Type B pancreatic cell (in vitro differentiated cells): ENCODE measurements around the gene CORO1C. TPM values are rescaled to one million over a fixed set of nuclear protein-coding genes. Genes with fewer than 3 reads are reported as not detected.
A peak's percentile ranks its signal among the peaks of the same experiment; 100 is the strongest.

Experiments
- DNase-seq: peaks from one replicate; pipeline ENCODE4 v3.0.0; 2021; ENCODE audit warnings: mixed read lengths; ENCODE audit not compliant: unreplicated experiment; ENCODE audit errors: extremely low spot score
- H3K27ac Mint-ChIP-seq: 2 replicates; pipeline ENCODE4 v1.8.0; 2021; ENCODE audit warnings: mild to moderate bottlenecking, mixed read lengths
- H3K27me3 Mint-ChIP-seq: 2 replicates; pipeline ENCODE4 v1.8.0; 2021; ENCODE audit warnings: mixed read lengths
- H3K36me3 Mint-ChIP-seq: 2 replicates; pipeline ENCODE4 v1.8.0; 2021; ENCODE audit warnings: mixed read lengths
- H3K4me1 Mint-ChIP-seq: one replicate; pipeline ENCODE4 v1.8.0; 2021; ENCODE audit warnings: mixed read lengths; ENCODE audit not compliant: unreplicated experiment
- H3K4me3 Mint-ChIP-seq: 2 replicates; pipeline ENCODE4 v1.8.0; 2021; ENCODE audit warnings: mild to moderate bottlenecking, mixed read lengths
- H3K9me3 Mint-ChIP-seq: 2 replicates; pipeline ENCODE4 v1.8.0; 2021; ENCODE audit warnings: mixed read lengths
- CTCF ChIP-seq: fragments of 200-600 bp; sonication (generic); conservative IDR thresholded peaks from 2 replicates; pipeline ENCODE4 v1.5.0; 2021; ENCODE audit warnings: antibody characterized with exemption, mild to moderate bottlenecking
- total RNA-seq: library from RNA; stranded (reverse); gene quantifications from 2 replicates; pipeline ENCODE4 v1.2.1, GENCODE V29; 2021; ENCODE audit warnings: low replicate concordance

Gene CORO1C
- total RNA-seq, 1 donor from 2014 or later = 103 TPM

DNA sequence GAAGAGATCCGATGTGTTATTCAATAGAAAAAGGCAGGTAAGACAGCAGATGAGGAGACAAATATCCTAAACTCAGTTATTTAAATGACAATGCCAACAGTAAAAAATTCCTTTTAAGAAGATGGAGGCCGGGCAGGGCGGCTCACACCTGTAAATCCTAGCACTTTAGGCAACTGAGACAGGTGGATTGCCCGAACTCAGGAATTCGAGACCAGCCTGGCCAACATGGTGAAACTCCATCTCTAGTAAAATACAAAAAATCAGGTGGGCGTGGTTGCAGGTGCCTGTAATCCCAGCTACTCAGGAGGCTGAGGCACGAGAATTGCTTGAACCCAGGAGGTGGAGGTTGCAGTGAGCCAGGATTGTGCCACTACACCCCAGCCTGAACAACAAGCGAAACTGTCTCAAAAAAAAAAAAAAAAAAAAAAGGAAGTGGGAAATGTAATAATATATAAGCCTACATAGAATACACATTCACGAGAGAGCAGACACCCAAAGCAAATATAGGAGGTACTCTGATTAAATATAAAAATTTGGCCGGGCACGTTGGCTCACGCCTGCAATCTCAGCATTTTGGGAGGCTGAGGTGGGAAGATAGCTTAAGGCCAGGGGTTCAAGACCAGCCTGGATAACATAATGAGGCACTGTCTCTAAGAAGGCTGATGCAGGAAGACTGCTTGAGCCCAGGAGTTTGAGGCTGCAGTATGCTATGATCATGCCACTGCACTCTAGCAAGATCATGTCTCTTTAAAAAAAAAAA lies 19.0 kb downstream of the CORO1C start:
- TF ChIP-seq CTCF = no peak
- no peaks in the 10 kb centered on the region for H3K9me3 Mint-ChIP-seq
- H3K4me1 Mint-ChIP-seq = peaks cover 36% of the 10 kb centered on the region
- no peak overlapping the region for H3K27ac Mint-ChIP-seq
- peaks cover 6% of the 10 kb centered on the region for H3K36me3 Mint-ChIP-seq
- no peak for DNase-seq
- H3K27me3 Mint-ChIP-seq = no peaks in the 10 kb centered on the region
- no peak overlapping the region for H3K4me3 Mint-ChIP-seq

GRCh38 chr12:108711489-108712164 lies 19.7 kb downstream of the CORO1C start:
- Mint-ChIP-seq H3K4me3 (no peak overlapping the region), H3K4me1 (peaks cover 31% of the 10 kb centered on the region), H3K27me3 (no peaks in the 10 kb centered on the region), H3K27ac (no peak overlapping the region), H3K9me3 (no peaks in the 10 kb centered on the region), H3K36me3 (peaks cover 1% of the 10 kb centered on the region)
- no peak for TF ChIP-seq CTCF
- no peak for DNase-seq

- no peak for TF ChIP-seq CTCF
- DNase-seq = no peak
- H3K36me3 Mint-ChIP-seq = peaks cover 4% of the 10 kb centered on the region
- H3K27me3 Mint-ChIP-seq = no peaks in the 10 kb centered on the region
- no peaks in the 10 kb centered on the region for H3K9me3 Mint-ChIP-seq
- no peak overlapping the region for H3K27ac Mint-ChIP-seq
- no peak overlapping the region for H3K4me3 Mint-ChIP-seq
- H3K4me1 Mint-ChIP-seq = peaks cover 29% of the 10 kb centered on the region
These were observed 21.6 kb downstream of the CORO1C start for GRCh38 chr12:108709697-108710096.

- H3K27me3 Mint-ChIP-seq = no peaks in the 10 kb centered on the region
- DNase-seq = no peak
- H3K4me3 Mint-ChIP-seq = no peak overlapping the region
- peaks cover 55% of the 10 kb centered on the region for H3K4me1 Mint-ChIP-seq
- no peaks in the 10 kb centered on the region for H3K9me3 Mint-ChIP-seq
- peak overlapping the region; percentile 75 for H3K27ac Mint-ChIP-seq
- peaks cover 13% of the 10 kb centered on the region for H3K36me3 Mint-ChIP-seq
- TF ChIP-seq CTCF = no peak
These were observed 26.8 kb downstream of the CORO1C start for GRCh38 chr12:108704527-108704926.

DNA sequence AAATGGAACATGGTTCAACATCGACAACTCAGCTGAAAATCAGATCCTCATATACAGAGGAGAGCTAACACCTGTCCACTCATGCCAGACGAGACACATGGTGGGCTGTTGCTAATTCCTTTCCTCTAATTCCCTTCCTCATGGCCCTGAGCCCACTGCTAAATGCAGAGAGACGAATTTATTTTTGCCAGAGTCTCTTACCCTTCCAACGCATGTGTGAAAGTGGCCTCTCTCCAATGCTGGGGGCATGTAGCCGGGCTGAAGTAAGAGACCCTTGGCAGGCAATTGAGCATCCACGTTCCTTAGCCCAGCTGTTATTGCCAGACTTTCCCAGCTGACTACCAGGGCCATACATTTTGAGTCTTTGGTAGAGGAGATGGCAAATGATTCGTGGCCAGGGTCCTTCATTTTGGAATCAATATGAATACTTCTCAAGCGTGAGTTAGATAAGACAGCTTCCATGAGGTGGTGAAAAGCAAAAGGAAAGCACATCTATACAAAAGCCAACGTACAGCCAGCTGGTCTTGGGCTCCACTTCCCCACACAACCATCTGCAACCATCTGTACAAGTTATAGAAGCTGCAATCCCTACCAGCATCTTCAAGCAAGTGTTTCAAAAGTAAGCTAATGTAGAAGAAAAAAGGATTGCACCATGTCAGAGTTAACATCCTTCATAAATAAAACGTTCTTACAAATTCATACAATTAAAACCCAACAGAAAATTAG lies 28.6 kb downstream of the CORO1C start:
- H3K4me3 Mint-ChIP-seq = no peak overlapping the region
- no peak for TF ChIP-seq CTCF
- no peaks in the 10 kb centered on the region for H3K27me3 Mint-ChIP-seq
- DNase-seq = no peak
- H3K9me3 Mint-ChIP-seq = no peaks in the 10 kb centered on the region
- H3K4me1 Mint-ChIP-seq = peaks cover 62% of the 10 kb centered on the region
- peak overlapping the region; percentile 95 for H3K27ac Mint-ChIP-seq
- peaks cover 24% of the 10 kb centered on the region for H3K36me3 Mint-ChIP-seq
